ENCODE results near the gene MUC6. TPM values are rescaled to one million over a fixed set of nuclear protein-coding genes. Genes with fewer than 3 reads are reported as not detected.

MUC6 gene
- total RNA-seq, 1 experiment from 2014 or later = not detected

GRCh38 chr11:995752-996420 lies 40.6 kb downstream of the MUC6 start:
- no peak overlapping the region for H3K27ac Mint-ChIP-seq (ENCODE audit: low read depth, unreplicated experiment)
- ChIA-PET POLR2A (no interaction called here), CTCF (interaction anchor here (0.7 kb wide), 1 partner anchor 981 kb away, joined by 3 read pairs; no protein-coding TSS in a partner anchor)
- intact Hi-C loops (cut with micrococcal nuclease) = no loop called here
- no peaks in the 10 kb centered on the region for H3K27me3 Mint-ChIP-seq (ENCODE audit: insufficient read depth, unreplicated experiment)
- no peak overlapping the region for H3K4me3 Mint-ChIP-seq (ENCODE audit: unreplicated experiment)
- no peak for TF ChIP-seq CTCF (IDR thresholded peaks at IDR 0.05; ENCODE audit: unreplicated experiment)
- no TSS peak for BruUV-seq (replicated peaks)
- DNase-seq (ENCODE audit: unreplicated experiment) = no peak
- H3K4me1 Mint-ChIP-seq (ENCODE audit: insufficient read depth, unreplicated experiment) = no peaks in the 10 kb centered on the region
- H3K36me3 Mint-ChIP-seq (ENCODE audit: insufficient read depth, unreplicated experiment) = peaks cover 24% of the 10 kb centered on the region
- H3K9me3 Mint-ChIP-seq (ENCODE audit: unreplicated experiment) = no peaks in the 10 kb centered on the region

DNA sequence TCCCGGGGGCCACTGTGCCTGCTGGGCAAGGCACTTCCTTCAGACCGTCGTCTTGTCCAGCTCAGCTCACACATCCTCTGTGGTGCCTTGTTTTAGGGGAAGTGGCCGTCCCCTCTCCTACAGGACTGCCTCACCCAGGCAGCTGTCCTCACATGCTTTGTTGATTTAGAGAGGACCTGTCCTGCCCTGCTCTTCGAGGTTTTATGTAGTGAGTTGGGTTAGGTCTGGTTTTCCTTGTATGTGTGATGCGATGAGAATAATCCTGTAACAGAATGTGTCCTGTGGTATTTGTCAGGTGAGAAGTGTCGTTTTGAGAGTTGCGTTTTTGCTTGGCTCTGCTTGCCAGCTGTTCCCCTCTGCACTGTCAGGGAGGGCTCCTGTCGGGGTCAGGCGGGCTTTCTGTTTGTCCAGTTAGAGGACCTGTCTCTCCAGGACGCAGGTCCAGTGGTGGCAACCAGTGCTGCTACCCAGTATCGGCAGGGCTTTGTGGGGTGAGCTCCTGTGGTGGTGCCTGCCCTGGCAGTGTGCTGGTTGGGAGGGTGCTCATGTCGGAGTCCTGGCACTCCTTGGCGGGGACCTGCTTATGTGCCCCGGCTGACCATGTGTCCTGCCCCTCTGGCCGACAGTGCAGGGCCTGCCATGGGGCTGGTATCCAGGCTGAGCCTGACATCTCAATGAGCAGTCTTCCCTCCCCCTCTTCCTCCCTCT lies 41.3 kb downstream of the MUC6 start:
- intact Hi-C loops (cut with micrococcal nuclease) = no loop called here
- peak overlapping the region; percentile 27 for H3K27ac Mint-ChIP-seq (ENCODE audit: low read depth, unreplicated experiment)
- no peaks in the 10 kb centered on the region for H3K4me1 Mint-ChIP-seq (ENCODE audit: insufficient read depth, unreplicated experiment)
- BruUV-seq (replicated peaks) = no TSS peak
- no peak for DNase-seq (ENCODE audit: unreplicated experiment)
- peaks cover 17% of the 10 kb centered on the region for H3K36me3 Mint-ChIP-seq (ENCODE audit: insufficient read depth, unreplicated experiment)
- POLR2A ChIA-PET = no interaction called here
- CTCF ChIA-PET = no interaction called here
- no peak for TF ChIP-seq CTCF (IDR thresholded peaks at IDR 0.05; ENCODE audit: unreplicated experiment)
- H3K27me3 Mint-ChIP-seq (ENCODE audit: insufficient read depth, unreplicated experiment) = no peaks in the 10 kb centered on the region
- H3K9me3 Mint-ChIP-seq (ENCODE audit: unreplicated experiment) = no peaks in the 10 kb centered on the region
- H3K4me3 Mint-ChIP-seq (ENCODE audit: unreplicated experiment) = no peak overlapping the region

GRCh38 chr11:993632-994167 lies 42.8 kb downstream of the MUC6 start:
- Mint-ChIP-seq H3K36me3 (ENCODE audit: insufficient read depth, unreplicated experiment) (peaks cover 25% of the 10 kb centered on the region), H3K4me3 (ENCODE audit: unreplicated experiment) (no peak overlapping the region), H3K4me1 (ENCODE audit: insufficient read depth, unreplicated experiment) (no peaks in the 10 kb centered on the region), H3K27ac (ENCODE audit: low read depth, unreplicated experiment) (no peak overlapping the region), H3K27me3 (ENCODE audit: insufficient read depth, unreplicated experiment) (no peaks in the 10 kb centered on the region), H3K9me3 (ENCODE audit: unreplicated experiment) (no peaks in the 10 kb centered on the region)
- no peak for DNase-seq (ENCODE audit: unreplicated experiment)
- intact Hi-C loops (cut with micrococcal nuclease) = no loop called here
- no peak for TF ChIP-seq CTCF (IDR thresholded peaks at IDR 0.05; ENCODE audit: unreplicated experiment)
- ChIA-PET POLR2A (no interaction called here), CTCF (no interaction called here)
- no TSS peak for BruUV-seq (replicated peaks)

DNA sequence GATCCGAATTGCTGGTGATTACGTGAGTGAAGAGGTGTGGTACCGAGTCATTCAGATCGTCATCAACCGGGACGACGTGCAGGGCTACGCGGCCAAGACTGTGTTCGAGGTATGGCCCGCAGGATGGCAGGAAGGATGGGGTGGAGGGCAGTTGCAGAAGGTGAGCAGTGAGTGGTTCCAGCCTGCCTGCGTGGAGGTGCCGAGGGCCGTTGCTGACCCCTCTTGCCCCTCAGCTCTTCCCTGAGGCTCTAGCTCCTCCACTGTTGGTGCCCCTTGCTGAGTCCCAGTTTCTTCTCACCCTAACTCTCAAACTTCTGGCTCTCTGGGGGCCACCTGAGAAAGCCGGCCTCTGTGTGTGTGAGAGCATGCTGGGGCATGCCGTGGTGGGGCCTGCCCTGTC lies 43.9 kb downstream of the MUC6 start:
- ChIA-PET POLR2A (no interaction called here), CTCF (interaction anchor here (0.6 kb wide), 2 partner anchors 16 to 1313 kb away, joined by 3 read pairs; no protein-coding TSS in a partner anchor)
- Mint-ChIP-seq H3K27me3 (ENCODE audit: insufficient read depth, unreplicated experiment) (no peaks in the 10 kb centered on the region), H3K36me3 (ENCODE audit: insufficient read depth, unreplicated experiment) (peaks cover 35% of the 10 kb centered on the region), H3K4me3 (ENCODE audit: unreplicated experiment) (no peak overlapping the region), H3K27ac (ENCODE audit: low read depth, unreplicated experiment) (no peak overlapping the region), H3K4me1 (ENCODE audit: insufficient read depth, unreplicated experiment) (no peaks in the 10 kb centered on the region), H3K9me3 (ENCODE audit: unreplicated experiment) (no peaks in the 10 kb centered on the region)
- no TSS peak for BruUV-seq (replicated peaks)
- TF ChIP-seq CTCF (IDR thresholded peaks at IDR 0.05; ENCODE audit: unreplicated experiment) = no peak
- intact Hi-C loops (cut with micrococcal nuclease) = no loop called here
- DNase-seq (ENCODE audit: unreplicated experiment) = no peak
